Osteocyte (in vitro differentiated cells): Measurements from ENCODE around the gene HDAC4. TPM values are rescaled to one million over a fixed set of nuclear protein-coding genes. Genes with fewer than 3 reads are reported as not detected.

Experiments
- DNase-seq: peaks from one replicate; pipeline ENCODE4 v3.0.0; 2021; ENCODE audit warnings: mixed read lengths; ENCODE audit not compliant: unreplicated experiment; ENCODE audit errors: extremely low spot score
- H3K27ac Mint-ChIP-seq: one replicate; pipeline ENCODE4 v1.8.0; 2021; ENCODE audit warnings: mild to moderate bottlenecking, mixed read lengths; ENCODE audit not compliant: unreplicated experiment
- H3K27me3 Mint-ChIP-seq: one replicate; pipeline ENCODE4 v1.8.0; 2021; ENCODE audit warnings: mixed read lengths; ENCODE audit not compliant: unreplicated experiment
- H3K36me3 Mint-ChIP-seq: one replicate; pipeline ENCODE4 v1.8.0; 2021; ENCODE audit warnings: mixed read lengths; ENCODE audit not compliant: unreplicated experiment
- H3K4me1 Mint-ChIP-seq: one replicate; pipeline ENCODE4 v1.8.0; 2021; ENCODE audit warnings: mixed read lengths; ENCODE audit not compliant: unreplicated experiment
- H3K4me3 Mint-ChIP-seq: one replicate; pipeline ENCODE4 v1.8.0; 2021; ENCODE audit warnings: mild to moderate bottlenecking, moderate library complexity, mixed read lengths; ENCODE audit not compliant: unreplicated experiment
- H3K9me3 Mint-ChIP-seq: one replicate; pipeline ENCODE4 v1.8.0; 2021; ENCODE audit warnings: mixed read lengths; ENCODE audit not compliant: unreplicated experiment
- CTCF ChIP-seq: fragments of 200-600 bp; sonication (generic); IDR thresholded peaks from 2 replicates; pipeline ENCODE4 v1.5.0; 2021; ENCODE audit warnings: antibody characterized with exemption, mild to moderate bottlenecking, moderate library complexity
- total RNA-seq: library from RNA; stranded (reverse); gene quantifications from 2 replicates; pipeline ENCODE4 v1.2.1, GENCODE V29; 2021

The HDAC4 gene
- total RNA-seq, 1 donor from 2014 or later, result 30.3 TPM

- Mint-ChIP-seq H3K27me3 (no peaks in the 10 kb centered on the region), H3K4me1 (no peaks in the 10 kb centered on the region), H3K27ac (no peak overlapping the region), H3K4me3 (no peak overlapping the region), H3K9me3 (no peaks in the 10 kb centered on the region), H3K36me3 (peaks cover 14% of the 10 kb centered on the region)
- TF ChIP-seq CTCF, result no peak
- DNase-seq, result no peak
These were observed 262.2 kb downstream of the HDAC4 start for GRCh38 chr2:239138610-239139009.

GRCh38 chr2:239137898-239138283 is 262.9 kb downstream of the HDAC4 start:
- Mint-ChIP-seq H3K27me3 (no peaks in the 10 kb centered on the region), H3K27ac (no peak overlapping the region), H3K9me3 (no peaks in the 10 kb centered on the region), H3K4me3 (no peak overlapping the region), H3K4me1 (no peaks in the 10 kb centered on the region), H3K36me3 (peaks cover 16% of the 10 kb centered on the region)
- no peak for DNase-seq
- TF ChIP-seq CTCF, result no peak

GRCh38 chr2:239137165-239137897 is 263.5 kb downstream of the HDAC4 start:
- H3K9me3 Mint-ChIP-seq, result no peaks in the 10 kb centered on the region
- DNase-seq, result no peak
- no peak overlapping the region for H3K27ac Mint-ChIP-seq
- H3K4me1 Mint-ChIP-seq, result no peaks in the 10 kb centered on the region
- H3K27me3 Mint-ChIP-seq, result no peaks in the 10 kb centered on the region
- H3K4me3 Mint-ChIP-seq, result no peak overlapping the region
- peaks cover 21% of the 10 kb centered on the region for H3K36me3 Mint-ChIP-seq
- no peak for TF ChIP-seq CTCF

GRCh38 chr2:239136762-239137161 is 264.1 kb downstream of the HDAC4 start:
- Mint-ChIP-seq H3K27ac (no peak overlapping the region), H3K4me3 (no peak overlapping the region), H3K4me1 (no peaks in the 10 kb centered on the region), H3K9me3 (no peaks in the 10 kb centered on the region), H3K27me3 (no peaks in the 10 kb centered on the region), H3K36me3 (peaks cover 21% of the 10 kb centered on the region)
- no peak for DNase-seq
- TF ChIP-seq CTCF, result no peak

- no peak overlapping the region for H3K4me3 Mint-ChIP-seq
- no peak for DNase-seq
- no peak for TF ChIP-seq CTCF
- H3K36me3 Mint-ChIP-seq, result peaks cover 21% of the 10 kb centered on the region
- H3K9me3 Mint-ChIP-seq, result no peaks in the 10 kb centered on the region
- no peak overlapping the region for H3K27ac Mint-ChIP-seq
- H3K4me1 Mint-ChIP-seq, result no peaks in the 10 kb centered on the region
- H3K27me3 Mint-ChIP-seq, result no peaks in the 10 kb centered on the region
These were observed 264.6 kb downstream of the HDAC4 start for GRCh38 chr2:239136203-239136602.
